GM18505 (cell line): ENCODE results near the gene MEIOC.
"Not testable (repeated sequence)": the region's sequence is repeated elsewhere in the genome, so short reads cannot be mapped to it uniquely, and the experiment has no call there.

Source experiments
- ATAC-seq: cut with Tn5 transposase; IDR thresholded peaks from one replicate; pipeline ENCODE4 v1.9.1; 2021; ENCODE audit not compliant: unreplicated experiment
- POLR2A ChIP-seq: IDR thresholded peaks from 4 replicates; pipeline ENCODE4 v1.6.1; 2011; ENCODE audit warnings: borderline replicate concordance; ENCODE audit not compliant: insufficient read depth, insufficient read length; ENCODE audit errors: extremely low read depth

The MEIOC gene

DNA sequence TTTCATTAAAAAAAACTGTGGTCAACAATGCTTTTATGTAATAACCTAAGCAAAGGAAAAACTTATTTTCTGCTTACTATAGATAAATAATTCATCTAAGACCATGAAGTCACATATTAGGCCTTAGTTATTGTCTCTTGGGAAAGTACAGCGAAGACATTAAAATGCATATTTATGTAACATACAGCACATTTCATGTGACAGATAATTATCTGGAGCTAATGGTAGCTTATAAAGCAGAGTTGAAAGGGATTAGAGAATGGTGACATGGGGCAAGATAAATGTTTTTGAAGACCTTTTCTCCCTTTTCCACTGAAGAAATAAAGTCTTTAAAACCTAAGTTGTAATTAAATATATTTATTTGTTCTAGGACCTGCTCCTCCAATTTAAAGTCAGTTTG, 9.7 kb downstream of the MEIOC start:
- TF ChIP-seq POLR2A: no peak
- no peak for ATAC-seq

DNA sequence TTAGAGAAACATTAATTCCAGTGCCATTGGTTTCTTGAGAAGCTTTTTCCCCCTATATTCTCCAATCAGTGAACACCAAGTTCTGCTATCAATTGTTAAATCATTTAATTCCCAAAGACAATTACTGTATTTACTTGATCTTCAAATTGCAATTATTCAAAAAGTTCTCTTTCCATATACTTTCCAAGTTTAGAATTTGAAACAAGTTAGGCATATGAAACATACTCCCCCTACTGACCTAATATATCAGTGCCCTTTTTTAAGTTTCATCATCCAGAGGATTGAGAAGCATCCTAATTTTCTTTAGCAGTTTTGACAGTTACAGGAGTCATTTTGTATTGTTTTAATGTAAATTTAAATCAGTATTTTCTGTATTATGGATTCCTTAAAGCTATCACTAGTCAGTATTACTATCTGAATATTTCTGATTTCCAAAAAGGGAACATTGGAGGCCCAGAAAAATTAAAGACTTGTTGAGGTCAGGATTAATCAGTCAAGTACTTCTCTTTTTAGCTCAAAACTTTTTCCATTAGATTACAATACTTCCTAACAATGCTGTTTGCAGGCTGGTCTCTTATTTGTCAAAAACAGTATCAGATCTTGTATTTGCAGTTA, 16.3 kb downstream of the MEIOC start:
- TF ChIP-seq POLR2A: no peak
- ATAC-seq: no peak

DNA sequence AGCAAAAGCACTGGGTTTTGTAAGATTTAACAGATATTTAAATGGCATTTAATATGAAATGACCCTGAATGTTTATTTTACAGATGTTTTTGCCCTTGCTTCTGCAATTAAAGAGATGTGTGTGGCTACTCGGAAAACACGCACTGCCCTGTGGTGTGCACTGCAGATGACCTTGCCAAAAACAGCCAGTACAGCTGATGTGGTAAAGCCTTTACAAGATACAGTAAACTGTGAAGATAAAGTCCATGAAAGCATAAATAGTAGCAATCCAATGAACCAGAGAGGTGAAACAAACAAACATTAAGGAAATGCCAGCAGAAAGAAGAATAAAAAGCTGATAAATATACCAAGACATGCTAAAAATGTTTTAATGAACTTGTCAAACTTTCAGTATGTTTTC, 17.6 kb downstream of the MEIOC start:
- no peak for TF ChIP-seq POLR2A
- no peak for ATAC-seq

DNA sequence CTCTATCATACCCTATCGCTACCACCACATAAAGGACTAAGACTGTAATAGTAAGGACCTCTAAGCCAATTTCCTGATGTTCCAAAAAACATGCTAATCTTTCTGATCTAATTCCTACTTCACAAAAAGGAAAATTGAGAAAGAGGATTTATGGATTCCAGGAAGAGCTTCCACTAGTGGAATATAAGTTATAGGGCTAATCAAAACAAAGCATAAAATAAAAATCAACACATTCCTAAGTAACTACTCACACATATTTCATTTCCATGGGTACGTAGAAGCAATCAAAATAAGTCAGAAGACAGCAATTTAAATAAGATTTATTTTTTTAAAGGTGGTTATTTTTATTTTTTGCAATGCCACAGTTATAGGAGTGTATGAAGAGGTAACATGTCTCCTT, 20.9 kb downstream of the MEIOC start:
- ATAC-seq: no peak
- no peak for TF ChIP-seq POLR2A

DNA sequence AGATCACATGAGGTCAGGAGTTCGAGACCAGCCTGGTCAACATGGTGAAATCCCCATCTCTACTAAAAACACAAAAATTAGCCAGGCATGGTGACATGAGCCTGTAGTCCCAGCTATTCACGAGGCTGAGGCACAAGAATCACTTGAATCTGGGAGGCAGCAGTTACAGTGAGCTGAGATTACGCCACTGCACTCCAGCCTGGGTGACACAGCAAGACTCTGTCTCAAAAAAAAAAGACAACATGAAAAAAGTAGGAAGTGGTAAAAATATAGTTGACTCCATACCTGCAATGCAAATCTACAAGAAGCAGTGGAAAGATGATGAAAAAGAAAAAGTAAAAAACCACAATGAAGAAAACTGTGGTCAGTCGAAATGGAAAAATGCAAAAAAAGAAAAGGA, 27.0 kb downstream of the MEIOC start:
- not testable (repeated sequence) for ATAC-seq

DNA sequence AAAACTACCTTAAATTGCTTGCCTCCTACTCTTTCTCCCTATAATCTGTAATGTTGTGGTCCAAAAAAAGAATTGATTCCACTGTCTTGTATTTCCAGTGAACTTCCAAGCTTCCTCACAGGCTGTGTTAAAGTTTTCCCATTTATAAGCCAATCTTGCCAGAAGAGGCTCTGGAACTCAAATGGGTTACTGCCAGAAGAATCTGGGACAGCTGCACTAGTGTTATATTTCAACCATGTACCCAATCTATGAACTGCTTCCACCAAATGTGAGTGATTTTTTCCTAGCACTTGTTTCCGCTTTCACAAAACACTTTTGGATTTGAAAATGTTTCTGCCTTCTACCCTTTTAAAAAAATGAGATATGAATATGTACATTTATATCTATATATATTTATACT, 31.5 kb downstream of the MEIOC start:
- no peak for ATAC-seq
- no peak for TF ChIP-seq POLR2A

DNA sequence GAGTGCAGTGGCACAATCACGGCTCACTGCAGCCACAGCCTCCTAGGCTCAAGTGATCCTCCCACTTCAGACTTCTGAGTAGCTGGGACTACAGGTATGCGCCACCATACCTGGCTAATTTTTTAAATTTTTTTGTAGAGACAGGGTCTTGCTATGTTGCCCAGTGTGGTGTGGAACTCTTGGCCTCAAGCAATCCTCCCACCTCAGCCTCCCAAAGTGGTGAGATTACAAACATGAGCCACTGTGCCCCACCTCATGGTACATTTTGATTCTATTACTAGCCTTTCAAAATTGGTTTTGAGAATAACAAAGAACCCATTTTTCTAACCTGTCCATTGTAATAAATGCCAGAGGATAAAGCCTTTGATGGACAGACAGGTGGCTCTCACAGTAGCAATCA, 31.9 kb downstream of the MEIOC start:
- no peak for ATAC-seq
- TF ChIP-seq POLR2A: no peak

DNA sequence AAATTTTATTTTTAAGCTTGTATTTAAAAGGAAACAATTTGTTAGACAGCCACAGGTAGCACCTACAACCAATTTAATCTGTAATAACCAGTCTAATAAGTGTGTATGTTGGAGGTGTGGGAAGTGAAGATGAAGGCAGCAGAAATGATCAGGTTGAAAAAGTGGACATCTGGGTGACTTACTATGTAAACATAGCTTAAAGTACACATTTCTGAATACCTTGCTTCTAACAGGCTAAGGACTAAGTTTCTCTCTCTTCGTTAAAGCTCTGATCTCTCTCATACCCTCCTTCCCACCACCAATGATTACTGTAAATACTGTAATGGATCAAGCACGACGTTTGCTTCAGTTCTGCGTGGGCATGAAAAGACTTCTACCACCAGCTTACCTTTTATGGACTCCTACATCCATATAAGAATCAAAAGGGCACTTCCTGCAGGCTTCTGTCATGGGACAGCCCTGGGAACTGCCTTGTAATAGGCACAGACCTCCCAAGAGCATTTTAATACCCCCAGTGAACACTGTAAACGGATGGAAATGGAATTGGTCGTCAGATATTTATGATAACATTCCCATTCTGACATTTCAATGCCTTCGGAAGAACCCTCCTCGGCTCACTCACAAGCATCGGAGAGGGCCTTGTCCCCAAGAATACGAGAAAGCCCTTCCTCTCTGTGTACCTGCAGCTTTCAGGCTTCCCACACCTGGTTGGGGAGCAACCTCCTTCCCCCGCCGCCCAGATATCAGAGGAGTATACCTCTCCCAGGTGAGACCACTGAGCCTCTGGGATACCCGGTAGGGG, 32.6 kb downstream of the MEIOC start:
- TF ChIP-seq POLR2A: no peak
- peak; percentile 14 for ATAC-seq

DNA sequence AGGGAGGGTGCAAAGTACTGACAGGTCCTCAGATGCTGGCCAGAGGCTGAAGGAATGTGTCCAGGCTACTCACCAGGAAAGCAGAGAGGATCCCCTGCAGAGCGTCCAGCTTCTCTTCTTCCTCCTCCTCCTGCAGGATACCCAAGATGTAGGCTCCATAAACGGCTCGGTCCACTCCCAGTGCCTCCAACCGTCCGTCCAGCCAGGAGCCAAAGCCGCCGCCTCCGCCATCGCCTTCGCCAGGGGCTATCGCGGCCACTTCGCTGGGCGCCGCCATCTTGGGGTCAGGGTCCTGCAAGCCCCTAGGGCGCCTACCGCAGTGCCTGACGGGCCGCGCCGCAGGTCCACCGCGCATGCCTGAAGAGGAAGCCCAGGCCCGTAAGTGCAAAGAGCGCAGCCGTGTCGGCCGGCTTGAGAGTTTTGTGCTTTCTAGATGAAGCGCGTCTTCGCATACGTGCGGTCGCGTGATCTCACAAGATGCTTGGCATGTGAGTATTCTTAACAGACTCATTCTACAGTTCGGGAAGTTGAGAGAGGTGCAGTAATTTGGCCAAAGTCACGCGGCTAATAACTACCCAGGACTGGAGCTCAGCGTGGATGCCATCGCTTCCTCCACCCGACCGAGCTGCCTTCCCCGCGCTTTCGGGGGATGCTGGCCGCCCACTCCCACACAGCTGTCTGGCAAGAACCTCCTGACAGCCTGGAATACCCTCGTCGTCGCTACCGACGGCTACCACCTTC, 33.4 kb downstream of the MEIOC start, which contains the start of gene CCDC43:
CCDC43 (minus strand) TSS at position 300 of the 741 bp plus-strand sequence; CDS start at position 277, 23 bp downstream.
- ATAC-seq: peak; percentile 81
- TF ChIP-seq POLR2A: peak; percentile 96

DNA sequence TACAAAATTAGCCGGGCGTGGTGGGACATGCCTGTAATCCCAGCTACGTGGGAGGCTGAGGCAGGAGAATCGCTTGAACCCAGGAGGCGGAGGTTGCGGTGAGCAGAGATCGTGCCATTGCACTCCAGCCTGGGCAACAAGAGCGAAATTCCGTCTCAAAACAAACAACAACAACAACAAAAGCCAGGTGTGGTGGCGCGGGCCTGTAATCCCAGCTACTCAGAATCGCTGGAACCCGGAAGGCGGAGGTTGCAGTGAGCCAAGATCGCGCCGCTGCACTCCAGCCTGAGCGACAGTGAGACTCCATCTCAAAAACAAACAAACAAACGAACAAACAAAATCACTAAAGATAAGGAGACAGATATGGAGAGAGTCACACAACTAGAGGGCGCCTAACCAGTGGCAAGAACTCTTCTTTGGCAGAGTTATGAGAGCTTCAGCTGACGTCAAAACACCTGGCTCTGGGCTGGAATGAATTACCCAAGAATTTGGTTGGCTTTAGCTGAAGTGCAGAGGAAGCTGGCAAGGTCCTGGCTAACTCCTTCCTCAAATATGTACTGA, 34.6 kb downstream of the MEIOC start:
- not testable (repeated sequence) for ATAC-seq

DNA sequence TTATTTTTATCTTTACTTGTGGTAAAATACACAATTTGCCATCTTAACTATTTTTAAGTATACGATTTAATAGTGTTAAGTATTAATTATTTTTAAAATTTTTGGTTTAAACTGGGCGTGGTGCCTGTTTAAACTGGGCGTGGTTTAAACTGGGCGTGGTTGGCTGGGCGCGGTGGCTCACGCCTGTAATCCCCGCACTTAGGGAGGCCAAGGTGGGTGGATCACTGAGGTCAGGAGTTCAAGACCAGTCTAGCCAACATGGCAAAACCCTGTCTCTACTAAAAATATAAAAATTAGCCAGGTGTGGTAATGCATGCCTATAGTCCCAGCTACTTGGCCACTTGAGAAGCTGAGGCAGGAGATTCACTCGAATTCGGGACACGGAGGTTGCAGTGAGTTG, 37.3 kb downstream of the MEIOC start:
- no peak for ATAC-seq
- TF ChIP-seq POLR2A: no peak

DNA sequence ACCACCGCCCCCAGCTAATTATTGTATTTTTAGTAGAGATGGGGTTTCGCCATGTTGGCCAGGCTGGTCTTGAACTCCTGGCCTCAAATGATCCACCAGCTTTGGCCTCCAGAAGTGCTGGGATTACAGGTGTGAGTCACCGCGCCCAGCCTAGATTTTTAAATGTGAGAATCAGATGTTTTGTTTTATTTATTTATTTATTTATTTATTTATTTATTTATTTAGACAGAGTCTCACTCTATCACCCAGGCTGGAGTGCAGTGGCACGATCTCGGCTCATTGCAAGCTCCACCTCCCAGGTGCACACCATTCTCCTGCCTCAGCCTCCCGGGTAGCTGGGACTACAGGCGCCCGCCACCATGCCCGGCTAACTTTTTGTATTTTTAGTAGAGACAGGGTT, 44.0 kb downstream of the MEIOC start:
- ATAC-seq: not testable (repeated sequence)

DNA sequence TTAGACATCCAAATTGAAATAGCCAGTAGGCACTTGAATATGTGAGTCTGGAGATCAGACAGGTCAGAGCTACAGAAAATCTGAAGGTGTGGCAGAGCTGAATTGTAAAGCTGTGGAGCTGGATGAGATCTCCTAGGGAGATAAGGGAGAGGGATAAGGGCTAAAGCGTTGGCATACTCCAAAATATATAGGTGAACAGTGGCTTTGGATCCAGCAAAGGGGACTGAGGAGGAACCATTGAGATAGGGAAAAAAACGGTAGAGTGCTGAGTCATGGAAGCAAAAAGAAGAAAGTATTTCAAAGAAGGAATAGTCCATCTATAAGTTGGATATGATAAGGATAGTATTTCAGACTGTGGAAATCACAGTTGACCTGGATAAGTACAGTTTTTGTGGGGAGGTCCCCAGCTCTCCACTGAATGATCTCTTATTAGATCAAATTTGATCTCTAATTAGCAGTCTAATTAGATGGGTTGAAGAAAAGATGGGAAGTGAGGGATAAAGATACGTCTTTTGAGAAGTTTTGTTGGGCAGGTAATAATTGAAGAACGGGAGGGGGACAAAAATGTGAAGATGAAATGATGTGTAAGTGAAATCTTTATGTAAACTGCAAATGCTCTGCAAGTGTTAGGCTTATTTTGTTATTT, 51.6 kb downstream of the MEIOC start:
- no peak for TF ChIP-seq POLR2A
- ATAC-seq: no peak
